DMS 273 (cell line): Measurements from ENCODE around the gene ZBTB46.

Experiments
- DNase-seq: peaks from one replicate; lab custom pipeline; 2025; ENCODE audit not compliant: unreplicated experiment; lab: John Stamatoyannopoulos, UW

ZBTB46 gene

GRCh38 chr20:63697357-63697867 lies 133.7 kb downstream of the ZBTB46 start:
- peak; percentile 55 for DNase-seq

GRCh38 chr20:63696628-63697356 lies 134.3 kb downstream of the ZBTB46 start, which contains the start of gene TNFRSF6B:
Gene TNFRSF6B (plus strand): TSS chr20:63696652. CDS start chr20:63696768, 116 bp downstream.
- DNase-seq: peak; percentile 64

- DNase-seq: peak; percentile 64
These were observed 134.8 kb downstream of the ZBTB46 start for GRCh38 chr20:63696306-63696627.

GRCh38 chr20:63695424-63696305 lies 135.4 kb downstream of the ZBTB46 start:
- no peak for DNase-seq

GRCh38 chr20:63694584-63695423 lies 136.3 kb downstream of the ZBTB46 start:
- no peak for DNase-seq

- no peak for DNase-seq
These were observed 137.1 kb downstream of the ZBTB46 start for GRCh38 chr20:63693733-63694583.
